ENCODE measurements around the gene EIF5A. TPM values are rescaled to one million over a fixed set of nuclear protein-coding genes. Genes with fewer than 3 reads are reported as not detected.

Gene EIF5A
- total and polyA plus RNA-seq, 2 donors (not counting 3 experiments of a cell fraction or from before 2014, with no cell fraction given) = 650 to 859 TPM

DNA sequence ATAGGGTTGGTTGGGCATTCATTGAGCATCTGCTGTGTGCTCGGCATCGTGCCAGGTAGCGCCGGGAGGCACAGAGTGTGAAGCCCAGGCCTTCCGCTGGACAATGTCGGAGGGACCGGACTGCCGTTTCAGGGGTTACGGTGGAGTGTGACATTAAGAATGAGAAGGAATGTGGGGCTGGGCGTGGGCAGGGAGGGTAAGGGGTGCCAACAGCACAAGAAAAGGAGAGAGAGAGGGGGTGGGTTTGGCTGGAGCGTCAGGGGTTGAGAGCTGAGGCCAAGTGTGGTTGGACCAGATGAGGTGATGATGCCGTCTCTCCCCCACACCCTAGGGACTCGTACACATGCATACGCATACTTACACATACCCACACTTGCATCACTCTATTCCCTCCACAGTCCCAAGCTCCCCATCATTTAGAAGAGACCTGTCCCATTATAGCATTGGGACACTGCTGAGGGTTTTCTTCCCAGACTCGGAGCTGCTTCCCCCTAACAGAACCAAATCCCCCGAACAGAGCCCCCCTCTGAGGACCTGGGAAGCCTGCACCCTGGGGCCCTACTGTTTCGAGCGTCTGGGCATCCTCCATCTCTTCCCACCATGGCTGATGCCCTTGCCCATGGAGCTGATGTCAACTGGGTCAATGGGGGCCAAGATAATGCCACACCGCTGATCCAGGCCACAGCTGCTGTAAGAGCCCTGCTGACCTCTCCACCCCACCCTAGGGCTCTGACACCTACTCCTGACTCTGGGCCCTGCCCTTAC lies 41.2 kb downstream of the EIF5A start:
- H3K9ac ChIP-seq (replicated peaks; ENCODE audit: extremely low read depth, insufficient read depth, low read length) = no peak overlapping the region
- intact Hi-C loops (cut with micrococcal nuclease) = no loop called here
- BruUV-seq (replicated peaks) = no TSS peak
- no peaks in the 10 kb centered on the region for H3K27me3 ChIP-seq (ENCODE audit: control insufficient read depth in 2 of 2, insufficient read depth in 2 of 2, low read length in 2 of 2)
- no peaks in the 10 kb centered on the region for H3K36me3 ChIP-seq (ENCODE audit: control insufficient read depth in 2 of 2, extremely low read depth in 1 of 2, insufficient read depth in 2 of 2, low read length in 2 of 2)
- H3K27ac ChIP-seq (ENCODE audit: insufficient read depth, low read depth, low read length) = no peak overlapping the region
- FAIRE-seq (no peak), DNase-seq (ENCODE audit: low read depth, low spot score) (no peak)
- no peak overlapping the region for H3K4me3 ChIP-seq (replicated peaks in 1 of 3; ENCODE audit: insufficient read depth in 1 of 3, low read depth in 1 of 3, low read length in 3 of 3)
- H4K20me1 ChIP-seq (replicated peaks; ENCODE audit: control insufficient read depth, extremely low read depth, insufficient read depth, low read length) = no peaks in the 10 kb centered on the region
- dilution Hi-C loops (cut with MboI; ENCODE audit: extremely low pct_ligation_motif_present, low sequenced_read_pairs) = no loop called here
- no peak overlapping the region for H3K4me2 ChIP-seq (ENCODE audit: insufficient read depth, low read length)
- H3K9me3 ChIP-seq (replicated peaks; ENCODE audit: control insufficient read depth, insufficient read depth, low read length) = no peaks in the 10 kb centered on the region
- peaks cover 17% of the 10 kb centered on the region for H3K4me1 ChIP-seq (ENCODE audit: control insufficient read depth, extremely low read depth, insufficient read depth, low read length)
- TF ChIP-seq GATA2 (IDR thresholded peaks at IDR 0.05; ENCODE audit: insufficient read depth, insufficient read length, low read depth, low read length) = no peak
- TF ChIP-seq POLR2AphosphoS5 (IDR thresholded peaks at IDR 0.05; ENCODE audit: insufficient read depth, low read depth, low read length) = no peak
- no peak for TF ChIP-seq CTCF (IDR thresholded peaks at IDR 0.05; ENCODE audit: extremely low read depth in 1 of 2, insufficient read depth in 1 of 2, low read depth in 1 of 2, low read length in 2 of 2)
- no peak for TF ChIP-seq MYC (IDR thresholded peaks at IDR 0.05; ENCODE audit: low read depth, low read length)
- no peak for TF ChIP-seq FOS (IDR thresholded peaks at IDR 0.05; ENCODE audit: borderline replicate concordance, insufficient read depth, low read length)
- TF ChIP-seq JUN (IDR thresholded peaks at IDR 0.05; ENCODE audit: borderline replicate concordance, insufficient read depth, insufficient read length, low read depth) = no peak
- no peak for TF ChIP-seq MAX (IDR thresholded peaks at IDR 0.05; ENCODE audit: insufficient read depth, insufficient read length)
- no peak for TF ChIP-seq EZH2 (IDR thresholded peaks at IDR 0.05; ENCODE audit: borderline replicate concordance, low read depth, low read length, severe bottlenecking)
- no peak for TF ChIP-seq POLR2A (IDR thresholded peaks at IDR 0.05; ENCODE audit: low read depth, low read length)
- no peak overlapping the region for H2AFZ ChIP-seq (ENCODE audit: low read depth, low read length)
- no peaks in the 10 kb centered on the region for H3K9me1 ChIP-seq (replicated peaks; ENCODE audit: control insufficient read depth, extremely low read depth, insufficient read depth, low read length)
- ChIA-PET POLR2A (no interaction called here), CTCF (interaction anchor here (0.6 to 1.4 kb wide), 5 partner anchors 12 to 55 kb away, joined by 3 to 6 read pairs (median 3); partner anchors contain the start of genes ACAP1 and TMEM256)
- no peaks in the 10 kb centered on the region for H3K79me2 ChIP-seq (ENCODE audit: control insufficient read depth, insufficient read depth, low read length)

Data from endothelial cell of umbilical vein (primary cell).